ENCODE results near the gene IBA57. TPM values are rescaled to one million over a fixed set of nuclear protein-coding genes. Genes with fewer than 3 reads are reported as not detected.
"Not testable (repeated sequence)": the region's sequence is repeated elsewhere in the genome, so short reads cannot be mapped to it uniquely, and the experiment has no call there.

The IBA57 gene
- total RNA-seq, 2 experiments from 2014 or later, result 7.5 to 8.9 TPM

DNA sequence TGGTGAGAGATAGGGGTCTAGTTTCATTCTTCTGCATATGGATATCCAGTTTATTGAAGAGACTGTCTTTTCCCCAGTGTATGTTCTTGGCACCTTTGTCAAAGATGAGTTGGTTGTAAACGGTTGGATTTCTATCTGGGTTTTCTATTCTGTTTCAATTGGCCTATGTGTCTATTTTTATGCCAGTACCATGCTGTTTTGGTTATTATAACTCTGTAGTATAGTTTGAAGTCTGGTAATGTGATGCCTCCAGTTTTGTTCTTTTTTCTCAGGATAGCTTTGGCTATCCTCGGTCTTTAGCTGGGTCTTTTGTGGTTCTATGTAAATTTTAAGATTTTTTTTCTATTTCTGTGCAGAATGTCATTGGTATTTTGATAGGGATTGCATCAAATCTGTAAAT lies 22.6 kb downstream of the IBA57 start:
- not testable (repeated sequence) for H3K27ac Mint-ChIP-seq

DNA sequence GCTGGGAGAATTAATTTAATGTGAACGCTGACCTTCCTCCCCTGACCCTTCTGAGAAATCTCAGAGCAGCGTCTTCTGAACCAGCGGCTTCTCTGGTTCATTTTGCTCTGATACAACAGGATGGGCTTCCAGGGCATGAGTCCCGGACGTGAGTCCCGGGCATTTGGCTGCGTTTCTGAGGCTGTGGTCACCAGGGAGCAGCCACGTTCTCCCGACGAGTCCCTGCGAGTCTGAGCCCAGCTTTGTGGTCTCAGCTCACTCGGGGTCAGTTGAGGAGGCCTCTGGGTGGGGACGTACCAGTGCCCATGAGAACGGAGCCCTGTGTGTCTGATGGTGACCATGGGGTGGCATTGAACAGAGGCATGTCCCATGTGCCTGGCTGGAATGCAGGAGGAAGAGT lies 24.6 kb downstream of the IBA57 start:
- H3K9me3 Mint-ChIP-seq (ENCODE audit: insufficient read depth), result no peaks in the 10 kb centered on the region
- CTCF ChIA-PET, result no interaction called here
- POLR2A ChIA-PET, result no interaction called here
- DNase-seq (no peak), ATAC-seq (no peak)
- H3K4me3 Mint-ChIP-seq, result no peak overlapping the region
- H3K27me3 Mint-ChIP-seq (ENCODE audit: low read depth), result no peaks in the 10 kb centered on the region
- H3K27ac Mint-ChIP-seq, result no peak overlapping the region
- H3K4me1 Mint-ChIP-seq (ENCODE audit: low read depth), result peaks cover 15% of the 10 kb centered on the region
- no peaks in the 10 kb centered on the region for H3K36me3 Mint-ChIP-seq (ENCODE audit: low read depth)

More for the DNA sequence above, 22.6 kb downstream of the IBA57 start:
- H3K4me1 Mint-ChIP-seq (ENCODE audit: low read depth), result peaks cover 16% of the 10 kb centered on the region
- H3K27me3 Mint-ChIP-seq (ENCODE audit: low read depth); H3K36me3 Mint-ChIP-seq (ENCODE audit: low read depth); H3K9me3 Mint-ChIP-seq (ENCODE audit: insufficient read depth); ATAC-seq; H3K4me3 Mint-ChIP-seq; POLR2A ChIA-PET; DNase-seq: not testable (repeated sequence)
- CTCF ChIA-PET, result interaction anchor here (1.0 kb wide), 1 partner anchor 57 kb away, joined by 3 read pairs; no protein-coding TSS in a partner anchor

DNA sequence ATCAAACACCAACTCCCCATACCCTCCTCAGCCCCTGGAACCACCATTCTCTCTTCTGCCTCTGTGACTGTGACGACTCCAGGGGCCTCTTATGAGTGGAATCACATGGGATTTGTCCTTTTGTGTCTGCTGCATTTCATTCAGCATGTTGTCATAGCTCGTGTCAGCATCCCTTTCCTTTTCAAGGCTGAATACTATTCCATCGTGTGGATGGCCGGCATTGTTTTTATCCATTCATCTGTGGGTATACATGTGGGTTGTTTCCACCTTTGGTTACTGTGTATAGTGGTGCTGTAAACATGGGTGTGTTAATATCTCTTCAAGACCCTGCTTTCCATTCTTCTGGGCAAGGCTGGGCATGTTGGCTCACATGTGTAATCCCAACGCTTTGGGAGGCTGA lies 25.2 kb downstream of the IBA57 start:
- ChIA-PET POLR2A (no interaction called here), CTCF (no interaction called here)
- ATAC-seq (no peak), DNase-seq (no peak)
- H3K9me3 Mint-ChIP-seq (ENCODE audit: insufficient read depth), result no peaks in the 10 kb centered on the region
- H3K4me1 Mint-ChIP-seq (ENCODE audit: low read depth), result peaks cover 9% of the 10 kb centered on the region
- no peaks in the 10 kb centered on the region for H3K27me3 Mint-ChIP-seq (ENCODE audit: low read depth)
- H3K27ac Mint-ChIP-seq, result no peak overlapping the region
- no peak overlapping the region for H3K4me3 Mint-ChIP-seq
- H3K36me3 Mint-ChIP-seq (ENCODE audit: low read depth), result no peaks in the 10 kb centered on the region

DNA sequence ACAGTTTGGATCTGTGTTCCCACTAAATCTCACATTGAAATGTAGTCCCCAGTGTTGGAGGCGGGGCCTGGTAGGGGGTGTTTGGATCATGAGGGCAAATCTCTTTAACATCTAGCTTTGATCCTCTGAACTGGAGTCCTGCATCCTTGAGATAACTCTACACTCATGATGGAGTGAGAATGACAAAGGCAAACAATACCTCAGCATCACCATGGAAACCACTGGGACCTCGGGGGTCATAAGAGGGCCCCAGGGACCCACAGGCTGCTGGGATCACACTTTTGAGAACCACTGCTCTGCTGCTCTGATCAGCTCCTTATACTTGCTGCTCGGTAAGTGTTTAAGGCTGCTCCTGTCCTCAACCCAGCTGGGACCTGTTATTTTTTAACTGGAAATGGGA lies 28.8 kb downstream of the IBA57 start:
- DNase-seq (no peak), ATAC-seq (no peak)
- no peaks in the 10 kb centered on the region for H3K27me3 Mint-ChIP-seq (ENCODE audit: low read depth)
- ChIA-PET CTCF (no interaction called here), POLR2A (no interaction called here)
- H3K27ac Mint-ChIP-seq, result no peak overlapping the region
- H3K9me3 Mint-ChIP-seq (ENCODE audit: insufficient read depth), result peaks cover 8% of the 10 kb centered on the region
- H3K4me3 Mint-ChIP-seq, result no peak overlapping the region
- no peaks in the 10 kb centered on the region for H3K4me1 Mint-ChIP-seq (ENCODE audit: low read depth)
- H3K36me3 Mint-ChIP-seq (ENCODE audit: low read depth), result peaks cover 11% of the 10 kb centered on the region

DNA sequence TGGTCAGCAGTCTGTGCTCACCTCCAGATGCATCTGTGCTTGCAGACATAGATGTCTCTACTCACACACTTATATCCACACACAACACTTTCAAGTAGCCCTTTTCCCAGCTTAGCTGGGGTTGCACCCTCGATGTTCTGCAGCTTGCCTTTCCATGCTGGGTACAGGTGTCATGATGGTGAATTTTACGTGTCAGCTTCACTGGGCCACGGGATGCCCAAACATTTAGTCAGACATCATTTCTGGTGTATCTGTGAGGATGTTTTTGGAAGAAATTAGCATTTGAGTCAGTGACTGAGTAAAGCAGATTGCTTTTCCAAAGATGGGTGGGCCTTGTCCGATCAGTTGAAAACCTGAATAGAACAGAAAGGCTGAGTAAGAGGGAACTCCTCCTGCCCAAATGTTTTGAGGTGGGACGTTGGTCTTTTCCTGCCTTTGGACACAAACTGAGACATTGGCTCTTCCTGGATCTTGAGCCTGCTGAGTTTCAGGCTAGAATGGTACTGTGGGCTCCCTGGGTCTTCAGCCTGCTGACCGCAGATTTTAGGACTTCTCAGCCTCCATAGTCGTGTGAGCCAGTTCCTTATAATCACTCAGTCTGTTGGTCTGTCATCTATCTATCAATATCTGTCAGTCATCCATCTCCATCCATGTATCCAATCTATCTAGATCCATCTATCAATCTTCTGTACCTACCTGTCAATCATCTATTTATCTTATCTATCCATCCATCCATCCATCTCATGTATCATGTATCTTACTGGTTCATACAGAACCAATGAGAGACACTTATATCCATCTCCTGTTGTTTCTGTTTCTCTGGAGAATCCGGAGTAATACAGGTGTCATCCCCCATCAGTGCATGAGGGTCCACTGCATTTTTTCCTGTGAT lies 29.6 kb downstream of the IBA57 start:
- Mint-ChIP-seq H3K27ac (no peak overlapping the region), H3K4me3 (no peak overlapping the region), H3K27me3 (ENCODE audit: low read depth) (no peaks in the 10 kb centered on the region), H3K9me3 (ENCODE audit: insufficient read depth) (peaks cover 11% of the 10 kb centered on the region), H3K4me1 (ENCODE audit: low read depth) (no peaks in the 10 kb centered on the region), H3K36me3 (ENCODE audit: low read depth) (peaks cover 12% of the 10 kb centered on the region)
- ATAC-seq, result no peak
- no peak for DNase-seq
- POLR2A ChIA-PET, result no interaction called here
- CTCF ChIA-PET, result no interaction called here

DNA sequence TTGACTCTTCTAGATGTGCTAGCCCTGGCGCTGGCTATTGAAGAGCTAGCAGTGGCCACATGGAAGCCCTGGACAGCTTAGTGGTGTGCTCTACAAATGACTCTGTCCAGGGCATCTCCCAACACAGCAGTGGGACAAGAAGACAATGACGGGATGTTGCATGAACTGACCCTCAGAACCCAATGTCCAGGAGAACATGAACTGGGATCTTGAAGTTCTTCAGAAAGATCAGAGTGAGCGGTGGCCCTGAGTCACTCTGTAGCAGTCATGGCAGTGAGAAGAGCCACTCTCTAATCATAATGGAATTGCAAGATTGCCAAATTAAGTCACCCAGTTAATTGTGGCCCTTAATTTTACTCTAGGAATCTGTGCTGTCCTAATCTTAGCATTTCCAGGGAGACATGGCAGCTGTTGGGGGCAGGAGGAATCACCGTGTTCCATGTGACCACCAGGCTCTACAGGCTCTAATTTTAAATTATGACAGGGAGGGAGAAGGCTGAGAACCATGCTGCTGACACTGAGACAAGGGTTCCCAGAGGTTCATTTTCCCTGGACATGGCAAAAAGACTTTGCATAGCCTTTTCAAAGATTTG lies 32.0 kb downstream of the IBA57 start:
- no peak for DNase-seq
- Mint-ChIP-seq H3K4me1 (ENCODE audit: low read depth) (no peaks in the 10 kb centered on the region), H3K27me3 (ENCODE audit: low read depth) (no peaks in the 10 kb centered on the region), H3K4me3 (no peak overlapping the region), H3K36me3 (ENCODE audit: low read depth) (peaks cover 15% of the 10 kb centered on the region), H3K27ac (no peak overlapping the region), H3K9me3 (ENCODE audit: insufficient read depth) (peaks cover 11% of the 10 kb centered on the region)
- CTCF ChIA-PET, result interaction anchor here (0.6 kb wide), 1 partner anchor 318 kb away, joined by 3 read pairs; no protein-coding TSS in a partner anchor
- POLR2A ChIA-PET, result no interaction called here
- ATAC-seq, result no peak

DNA sequence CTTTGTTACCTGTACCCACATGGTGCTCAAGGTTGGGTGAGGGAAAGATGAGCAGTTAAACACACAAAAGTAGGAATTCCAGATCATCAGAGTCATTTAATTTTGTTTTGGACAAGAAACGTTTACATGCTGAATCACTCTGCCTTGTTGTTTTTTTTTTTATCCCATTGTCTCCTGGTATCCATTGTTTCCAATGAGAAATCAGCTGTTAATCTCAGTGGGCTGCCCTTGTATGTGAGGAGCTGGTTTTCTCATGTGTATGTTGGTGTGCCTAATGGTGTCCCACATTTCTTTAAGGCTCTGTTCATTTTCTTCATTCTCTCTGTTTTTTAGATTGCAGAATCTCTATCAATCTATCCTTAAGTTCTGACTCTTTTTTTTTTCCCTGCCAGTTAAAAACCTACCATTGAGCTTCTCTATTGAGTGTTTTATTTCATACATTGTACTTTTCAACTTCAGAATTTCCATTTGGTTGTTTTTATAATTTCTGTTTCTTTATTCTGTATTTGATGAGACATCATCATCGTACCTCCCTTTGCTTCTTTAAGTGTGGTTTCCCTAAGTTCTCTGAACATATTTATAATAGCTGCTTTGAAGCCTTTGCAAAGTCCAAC lies 33.5 kb downstream of the IBA57 start:
- ChIA-PET CTCF (interaction anchor here (0.6 kb wide), 1 partner anchor 33 kb away, joined by 4 read pairs; the partner anchor contains the start of gene IBA57), POLR2A (no interaction called here)
- Mint-ChIP-seq H3K36me3 (ENCODE audit: low read depth) (peaks cover 15% of the 10 kb centered on the region), H3K4me3 (no peak overlapping the region), H3K27me3 (ENCODE audit: low read depth) (peaks cover 2% of the 10 kb centered on the region), H3K4me1 (ENCODE audit: low read depth) (no peaks in the 10 kb centered on the region), H3K9me3 (ENCODE audit: insufficient read depth) (peaks cover 11% of the 10 kb centered on the region), H3K27ac (no peak overlapping the region)
- no peak for DNase-seq
- ATAC-seq, result no peak

DNA sequence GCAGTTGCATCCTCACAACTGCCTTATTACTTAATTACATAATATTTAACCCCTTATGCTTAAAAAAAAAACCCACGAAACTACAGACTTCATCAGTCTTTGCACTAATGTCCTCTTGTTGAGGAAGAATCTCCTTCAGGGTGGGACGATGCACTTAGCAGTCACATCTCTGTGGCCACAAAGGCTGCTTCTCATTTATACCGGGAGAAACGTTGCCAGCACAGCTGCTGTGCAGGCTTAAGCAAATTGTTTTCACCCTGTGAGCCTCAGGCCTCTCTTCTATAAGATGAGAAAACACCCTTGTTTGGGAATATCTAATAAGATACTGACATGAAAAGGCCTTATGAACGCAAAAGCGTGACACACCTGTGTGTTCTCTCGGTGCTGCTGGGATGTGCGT lies 39.4 kb downstream of the IBA57 start:
- Mint-ChIP-seq H3K27ac (no peak overlapping the region), H3K36me3 (ENCODE audit: low read depth) (peaks cover 3% of the 10 kb centered on the region), H3K4me3 (no peak overlapping the region), H3K27me3 (ENCODE audit: low read depth) (peaks cover 7% of the 10 kb centered on the region), H3K9me3 (ENCODE audit: insufficient read depth) (no peaks in the 10 kb centered on the region), H3K4me1 (ENCODE audit: low read depth) (no peaks in the 10 kb centered on the region)
- no peak for DNase-seq
- CTCF ChIA-PET, result interaction anchor here (0.7 kb wide), 1 partner anchor 9 kb away, joined by 3 read pairs; no protein-coding TSS in a partner anchor
- POLR2A ChIA-PET, result no interaction called here
- no peak for ATAC-seq

DNA sequence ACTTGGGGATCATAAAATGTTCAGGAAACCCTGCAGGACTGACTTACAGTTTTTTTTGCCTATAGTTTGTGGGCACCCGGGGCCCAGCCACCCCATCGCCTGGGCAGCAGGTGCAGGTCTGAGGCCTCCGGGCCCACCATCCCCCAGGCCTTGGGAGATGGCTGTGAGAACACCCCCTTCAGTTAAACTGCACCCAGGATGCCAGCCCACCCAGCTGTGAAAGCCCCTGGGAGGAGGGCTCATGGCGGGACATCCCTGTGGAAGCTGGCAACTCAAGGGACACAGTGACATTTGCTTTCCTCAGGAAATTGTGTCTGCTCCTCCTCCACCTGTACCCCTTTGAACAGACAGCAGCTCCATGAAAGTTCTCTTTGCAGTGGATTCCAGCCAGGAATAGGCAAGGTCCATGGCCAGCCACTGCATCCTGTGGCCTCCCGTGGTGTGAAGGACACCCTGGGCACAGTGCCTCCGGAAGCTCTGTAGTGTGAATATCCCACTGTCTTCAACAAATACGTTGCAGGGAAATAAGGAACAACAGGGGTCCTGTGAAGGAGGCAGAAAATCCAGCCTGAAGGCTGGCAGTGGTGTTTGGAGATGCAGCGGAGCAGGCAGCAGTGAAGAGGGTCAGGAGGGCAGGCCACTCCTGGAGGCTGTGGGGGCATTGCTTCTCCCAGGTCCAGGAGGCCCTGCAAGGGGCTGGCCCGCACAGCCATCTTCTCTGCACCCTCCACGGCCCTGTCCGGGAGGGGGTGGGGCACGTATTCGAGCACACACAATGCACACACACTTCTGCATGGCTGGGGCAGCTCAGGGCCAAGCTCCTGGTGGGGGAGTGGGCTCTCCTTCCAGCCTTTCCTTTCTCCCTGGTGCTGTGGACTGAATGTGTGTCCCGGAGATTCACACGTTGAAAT lies 40.2 kb downstream of the IBA57 start:
- H3K27ac Mint-ChIP-seq, result no peak overlapping the region
- ChIA-PET CTCF (no interaction called here), POLR2A (no interaction called here)
- H3K4me1 Mint-ChIP-seq (ENCODE audit: low read depth), result no peaks in the 10 kb centered on the region
- no peak for DNase-seq
- ATAC-seq, result no peak
- no peak overlapping the region for H3K4me3 Mint-ChIP-seq
- no peaks in the 10 kb centered on the region for H3K9me3 Mint-ChIP-seq (ENCODE audit: insufficient read depth)
- H3K27me3 Mint-ChIP-seq (ENCODE audit: low read depth), result peaks cover 7% of the 10 kb centered on the region
- H3K36me3 Mint-ChIP-seq (ENCODE audit: low read depth), result peaks cover 3% of the 10 kb centered on the region

DNA sequence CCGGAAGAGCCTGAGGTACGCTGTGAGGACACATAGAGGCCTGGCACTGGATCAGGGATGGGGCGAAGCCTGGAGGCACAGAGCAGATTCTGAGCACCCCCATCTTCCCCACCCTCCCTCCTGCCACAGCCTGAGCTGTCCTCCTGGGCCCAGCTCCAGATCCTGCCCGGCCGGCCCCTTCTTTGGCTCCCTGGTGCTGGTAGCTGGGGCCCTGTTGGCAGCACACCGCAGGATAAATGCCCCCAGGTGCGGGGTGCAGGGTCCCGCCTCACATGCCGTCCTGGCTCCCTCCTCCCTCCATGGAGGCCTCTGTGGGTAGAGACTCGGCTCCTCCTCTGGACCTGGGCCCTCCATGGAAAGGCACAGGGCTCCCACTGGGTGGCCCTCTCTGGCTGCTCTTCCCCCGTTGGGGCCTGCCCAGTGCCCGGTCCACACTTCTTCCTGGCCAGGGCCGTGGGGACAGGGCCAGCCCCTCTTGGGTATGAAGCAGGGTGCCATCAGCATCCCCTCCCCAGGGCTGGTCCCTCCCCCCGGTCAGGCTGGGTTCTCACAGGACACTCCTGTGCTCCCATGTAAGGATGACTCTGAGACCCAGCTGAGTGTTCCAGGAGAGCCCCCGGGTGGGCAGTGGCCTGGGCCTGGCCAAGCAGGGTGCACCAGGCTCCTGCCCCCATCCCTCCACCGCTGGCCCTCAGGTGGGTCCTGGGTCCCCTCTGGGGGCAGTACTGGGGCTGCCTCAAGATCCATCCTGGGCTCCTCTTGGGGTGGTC lies 41.2 kb downstream of the IBA57 start:
- no peaks in the 10 kb centered on the region for H3K9me3 Mint-ChIP-seq (ENCODE audit: insufficient read depth)
- no peaks in the 10 kb centered on the region for H3K36me3 Mint-ChIP-seq (ENCODE audit: low read depth)
- ChIA-PET CTCF (no interaction called here), POLR2A (no interaction called here)
- no peaks in the 10 kb centered on the region for H3K4me1 Mint-ChIP-seq (ENCODE audit: low read depth)
- ATAC-seq (no peak), DNase-seq (no peak)
- H3K27ac Mint-ChIP-seq, result no peak overlapping the region
- peaks cover 7% of the 10 kb centered on the region for H3K27me3 Mint-ChIP-seq (ENCODE audit: low read depth)
- H3K4me3 Mint-ChIP-seq, result no peak overlapping the region

DNA sequence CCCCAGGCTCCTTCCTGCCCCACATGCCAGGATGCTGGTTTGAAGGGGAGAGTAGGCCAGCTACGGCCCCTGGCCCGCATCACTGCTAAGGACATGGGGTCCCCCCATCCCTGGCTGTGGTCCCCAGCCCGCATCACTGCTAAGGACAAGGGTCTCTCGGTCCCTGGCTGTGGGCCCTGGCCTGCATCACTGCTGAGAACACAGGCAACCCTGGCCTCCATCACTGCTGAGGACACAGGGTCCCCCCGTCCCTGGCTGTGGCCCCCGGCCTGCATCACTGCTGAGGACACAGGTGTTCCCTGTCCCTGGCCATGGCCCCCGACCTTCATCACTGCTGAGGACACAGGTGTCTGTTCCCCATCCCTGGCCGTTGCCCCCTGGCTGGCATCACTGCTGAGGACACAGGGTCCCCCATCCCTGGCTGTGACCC lies 41.8 kb downstream of the IBA57 start:
- Mint-ChIP-seq H3K36me3 (ENCODE audit: low read depth) (no peaks in the 10 kb centered on the region), H3K4me1 (ENCODE audit: low read depth) (no peaks in the 10 kb centered on the region), H3K9me3 (ENCODE audit: insufficient read depth) (no peaks in the 10 kb centered on the region), H3K4me3 (no peak overlapping the region), H3K27me3 (ENCODE audit: low read depth) (peaks cover 7% of the 10 kb centered on the region), H3K27ac (no peak overlapping the region)
- POLR2A ChIA-PET, result no interaction called here
- CTCF ChIA-PET, result no interaction called here
- DNase-seq (no peak), ATAC-seq (no peak)
